ENCODE data around the gene CTDP1.
"Not testable (repeated sequence)": the region's sequence is repeated elsewhere in the genome, so short reads cannot be mapped to it uniquely, and the experiment has no call there.

Gene CTDP1

DNA sequence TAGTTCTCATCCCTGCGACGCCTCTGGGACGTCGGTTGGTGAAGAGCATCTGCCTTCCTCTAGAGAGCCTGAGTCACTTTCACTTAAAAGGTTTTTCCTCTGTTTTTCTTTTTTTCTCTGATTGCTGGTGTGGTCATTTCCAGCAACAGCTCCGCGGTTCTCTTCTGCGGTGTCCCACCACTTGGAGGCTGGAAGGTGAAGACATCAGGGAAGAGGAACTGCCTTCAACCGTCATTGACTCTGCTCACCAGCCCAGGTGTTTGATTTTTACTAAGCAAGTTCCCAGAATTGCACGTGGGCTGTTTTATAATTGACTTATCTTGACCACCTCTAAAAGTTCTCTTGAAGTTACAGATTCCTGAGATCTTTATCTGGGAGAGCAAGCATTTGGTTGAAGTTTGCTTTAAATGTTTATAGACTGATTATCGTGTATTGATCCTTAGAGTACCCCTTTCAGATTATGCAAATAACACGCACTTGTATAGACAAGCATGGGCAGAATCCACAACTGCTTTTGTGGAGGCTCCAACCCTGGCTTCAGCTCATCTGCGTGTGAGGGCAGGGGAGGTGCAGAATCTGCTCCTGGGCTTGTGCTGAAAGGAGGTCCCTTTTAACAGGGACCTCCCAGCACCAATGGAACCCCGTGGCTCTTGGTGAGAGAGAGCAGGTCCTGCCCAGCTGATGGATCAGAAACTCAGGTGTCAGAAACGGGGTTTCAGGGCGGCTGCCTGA lies 3.5 kb downstream of the CTDP1 start:
- no peak for DNase-seq (ENCODE audit: low spot score)

DNA sequence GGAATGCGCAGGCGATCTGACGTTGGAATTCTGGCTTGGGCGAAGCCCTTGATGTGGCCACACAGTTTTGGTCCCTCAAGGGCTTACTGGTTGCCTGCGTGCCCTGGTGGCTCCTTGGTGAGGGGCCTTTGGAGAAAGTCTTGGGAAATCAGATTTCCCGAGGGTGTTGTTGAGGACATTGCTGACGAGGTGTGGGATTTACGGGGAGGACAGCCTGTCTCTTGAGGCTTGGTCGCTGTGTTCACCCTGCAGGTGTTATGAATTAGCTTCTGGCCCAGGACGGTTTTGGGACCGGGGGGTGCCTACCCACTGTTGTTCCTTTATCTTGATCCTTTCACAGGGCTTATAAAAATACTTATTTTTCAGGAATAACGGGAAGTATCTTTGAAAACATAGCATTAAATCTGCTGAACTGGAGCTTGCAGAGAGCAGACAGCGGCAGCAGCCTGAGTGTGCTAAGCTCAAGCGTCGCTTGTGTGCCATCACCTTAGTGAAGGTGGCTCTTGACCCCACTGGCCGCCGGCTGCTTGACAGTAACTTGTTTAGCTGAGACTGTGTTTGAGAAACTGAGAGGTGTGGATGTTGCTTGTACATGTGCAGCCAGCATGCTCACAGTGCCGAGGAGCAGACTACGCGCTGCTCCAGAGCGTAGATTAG lies 4.2 kb downstream of the CTDP1 start:
- no peak for DNase-seq (ENCODE audit: low spot score)

DNA sequence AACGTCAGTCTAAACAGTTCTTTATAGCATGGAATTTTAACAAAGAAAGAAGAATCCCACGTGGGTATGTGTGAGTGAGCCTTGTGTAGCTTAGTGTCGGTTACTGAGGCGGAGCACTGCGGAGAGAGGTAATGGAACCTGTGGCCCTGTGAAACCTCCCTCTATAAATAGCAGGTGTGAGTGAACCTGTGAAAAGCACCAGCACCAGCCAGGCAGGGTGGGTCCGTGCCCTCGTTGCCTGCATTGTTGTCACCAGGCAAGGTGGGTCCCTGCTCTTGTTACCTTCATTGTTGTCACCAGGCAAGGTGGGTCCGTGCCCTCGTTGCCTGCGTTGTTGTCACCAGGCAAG lies 4.7 kb downstream of the CTDP1 start:
- no peak for DNase-seq (ENCODE audit: low spot score)

DNA sequence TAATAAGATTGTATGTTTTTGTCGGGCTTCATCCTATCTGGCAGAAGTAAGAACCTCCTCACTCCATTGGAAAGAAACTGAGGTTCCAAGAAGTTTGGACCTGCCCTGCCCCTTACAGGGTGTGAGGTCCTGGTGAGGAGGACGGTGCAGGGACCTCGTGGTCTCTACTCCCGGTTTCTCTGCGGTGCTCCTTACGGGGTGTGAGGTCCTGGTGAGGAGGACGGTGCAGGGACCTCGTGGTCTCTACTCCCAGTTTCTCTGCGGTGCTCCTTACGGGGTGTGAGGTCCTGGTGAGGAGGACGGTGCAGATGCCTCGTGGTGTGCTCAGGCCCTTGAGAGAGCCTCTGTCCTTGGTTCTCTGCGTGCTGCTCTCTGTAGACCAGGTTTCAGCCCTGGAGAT lies 5.2 kb downstream of the CTDP1 start:
- DNase-seq (ENCODE audit: low spot score), result no peak

DNA sequence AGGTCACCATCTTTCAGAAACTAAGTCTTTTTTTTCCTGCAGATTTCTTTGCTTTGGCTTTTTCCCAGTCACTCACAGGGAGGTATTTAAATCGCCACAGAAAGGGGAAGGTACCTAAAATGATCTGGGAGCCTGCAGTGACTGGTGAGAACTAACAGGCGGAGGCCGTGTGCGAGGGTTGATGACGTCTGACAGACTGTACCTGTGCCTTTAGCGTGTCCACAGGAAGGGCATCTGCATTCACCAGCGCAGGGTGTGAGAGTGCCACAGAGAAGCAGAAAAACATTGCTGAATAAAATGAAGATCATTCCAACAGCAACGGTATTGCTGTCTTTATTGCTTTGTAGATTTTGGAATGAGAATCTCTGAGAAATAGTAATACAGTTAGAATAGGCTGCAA lies 5.7 kb downstream of the CTDP1 start:
- no peak for DNase-seq (ENCODE audit: low spot score)

DNA sequence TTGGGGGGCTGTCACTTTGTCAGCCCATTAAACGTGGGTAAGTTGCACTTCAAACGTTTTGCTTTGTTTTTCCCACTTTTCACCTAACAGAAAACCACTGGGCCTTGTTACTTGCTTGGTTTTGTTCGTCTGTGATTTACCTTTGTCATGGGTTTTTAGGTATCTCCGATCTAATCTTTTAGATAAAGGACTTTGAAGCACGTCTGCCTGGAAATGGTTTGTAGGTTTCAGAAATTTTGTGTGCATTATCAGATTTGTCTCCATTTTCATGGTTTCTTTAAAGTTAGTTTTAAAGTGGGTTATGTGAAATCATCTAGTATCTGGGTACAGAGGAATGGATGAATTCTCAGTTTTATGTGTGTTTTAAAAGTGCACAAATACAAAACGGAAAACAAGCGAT lies 6.4 kb downstream of the CTDP1 start:
- no peak for DNase-seq (ENCODE audit: low spot score)

DNA sequence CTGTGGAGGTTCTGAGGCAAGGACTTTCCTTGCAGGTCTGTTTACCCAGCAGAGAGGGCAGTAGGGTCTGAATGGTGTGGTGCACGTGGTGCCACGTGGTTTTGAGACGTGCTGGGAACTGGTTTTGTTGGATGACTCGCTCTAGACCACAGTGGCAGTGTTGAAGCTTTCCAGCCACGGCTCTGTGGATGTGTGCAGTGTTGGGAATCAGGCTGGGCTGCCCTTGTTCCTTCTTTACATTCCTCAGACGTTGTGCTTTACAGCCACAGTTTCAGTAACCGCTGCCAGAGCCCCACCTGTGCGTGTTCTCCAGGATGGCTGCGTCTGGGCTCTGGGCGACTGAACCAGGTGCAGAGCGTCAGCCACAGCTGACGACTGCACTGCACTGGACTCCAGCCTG lies 8.2 kb downstream of the CTDP1 start:
- no peak for DNase-seq (ENCODE audit: low spot score)

DNA sequence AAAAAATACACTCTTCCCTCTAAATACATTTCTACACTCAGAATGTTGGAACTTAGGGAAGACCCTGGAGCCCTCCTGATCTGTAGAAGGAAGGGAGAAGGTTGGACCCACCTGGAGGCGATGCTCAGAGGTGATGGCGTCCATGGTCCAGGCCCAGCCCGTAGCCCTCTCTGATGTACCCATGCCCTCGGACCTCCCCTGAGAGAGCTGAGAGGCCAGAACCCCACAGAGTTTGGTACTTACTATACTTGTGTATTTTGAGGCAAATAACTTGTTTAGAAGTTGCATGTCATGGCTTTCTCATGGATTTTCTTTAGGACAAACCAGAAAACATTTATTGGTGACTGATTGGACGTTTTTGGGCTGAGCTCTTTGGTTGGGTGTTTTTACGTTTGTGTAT lies 10.5 kb downstream of the CTDP1 start:
- DNase-seq (ENCODE audit: low spot score), result no peak

DNA sequence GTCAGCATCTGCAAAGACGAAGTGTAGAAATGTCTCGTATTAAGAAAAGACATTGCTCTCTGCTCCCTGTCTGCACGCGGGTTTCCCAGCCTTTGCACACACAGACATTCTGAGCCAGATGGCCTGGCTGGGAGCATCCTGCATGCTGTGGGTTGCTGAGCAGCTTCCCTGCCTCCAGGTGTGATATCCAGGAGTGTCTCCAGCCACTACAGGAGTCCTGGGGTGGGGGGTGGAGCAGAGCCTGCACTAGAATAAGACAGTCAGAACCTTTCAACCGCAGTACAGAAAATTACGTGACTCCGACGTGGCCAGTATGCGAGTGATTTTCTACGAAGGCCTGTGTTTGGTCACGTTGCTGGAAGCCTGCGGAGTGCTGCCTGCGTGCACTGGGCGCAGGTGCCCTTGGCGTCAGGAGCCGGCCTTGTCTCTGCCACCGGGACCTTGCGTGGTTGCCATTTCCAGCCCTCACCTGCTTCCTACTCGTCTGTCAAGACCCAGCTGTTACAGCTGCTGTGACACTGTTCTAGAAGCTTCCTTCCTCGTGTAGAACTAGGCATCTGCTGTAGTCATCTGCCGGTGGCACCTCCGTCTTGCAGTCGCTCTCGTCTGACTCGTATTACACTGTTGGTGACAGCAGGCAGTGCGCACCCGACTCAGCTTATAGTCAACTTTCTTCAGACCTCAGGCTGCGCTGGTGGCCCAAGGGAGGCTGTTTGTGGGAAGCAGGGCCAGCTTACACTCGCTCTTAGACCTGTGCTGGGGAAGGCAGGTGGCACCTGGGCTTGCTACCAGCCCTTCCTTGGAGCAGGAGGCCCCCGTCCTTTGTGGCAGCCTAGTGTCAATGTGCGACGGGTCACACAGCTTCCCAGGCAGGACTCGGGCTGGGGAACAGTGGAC lies 11.2 kb downstream of the CTDP1 start:
- no peak for DNase-seq (ENCODE audit: low spot score)

DNA sequence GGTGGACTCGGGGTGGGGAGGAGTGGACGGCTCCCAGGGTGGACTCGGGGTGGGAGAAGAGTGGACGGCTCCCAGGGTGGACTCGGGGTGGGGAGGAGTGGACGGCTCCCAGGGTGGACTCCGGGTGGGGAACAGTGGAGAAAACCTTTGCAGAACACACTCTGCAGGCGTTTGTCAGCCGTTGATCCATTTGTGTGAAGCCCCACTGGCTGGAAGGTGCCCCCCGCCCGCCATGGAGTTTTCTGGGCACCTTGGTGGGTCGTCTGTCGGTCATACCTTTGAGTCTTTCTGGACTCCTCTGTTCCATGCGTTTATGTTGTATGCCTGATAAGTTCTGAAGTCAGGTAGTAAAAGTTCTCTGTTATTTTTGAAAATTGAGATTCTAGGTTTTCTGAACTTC lies 12.5 kb downstream of the CTDP1 start:
- DNase-seq (ENCODE audit: low spot score), result no peak

DNA sequence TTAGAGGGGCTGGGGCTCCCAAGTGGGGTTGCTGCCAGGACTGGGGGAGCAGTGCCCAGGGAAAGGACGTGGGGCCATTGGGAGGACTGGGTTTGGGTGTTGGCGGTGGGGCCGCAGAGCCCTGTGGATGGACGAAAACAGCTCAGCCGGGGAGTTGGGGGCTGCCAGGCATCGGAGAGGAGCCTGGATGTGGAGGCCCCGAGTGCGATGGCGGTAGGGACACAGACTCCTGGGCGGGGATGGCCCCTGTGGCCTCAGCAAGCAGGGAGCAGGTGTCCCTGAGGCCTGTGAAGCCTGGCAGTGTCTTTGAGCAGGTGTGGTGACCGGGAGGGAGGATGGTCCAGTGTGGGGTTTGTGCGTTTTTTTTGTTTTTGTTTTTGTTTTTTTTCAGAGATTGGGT lies 13.3 kb downstream of the CTDP1 start:
- DNase-seq (ENCODE audit: low spot score), result no peak

DNA sequence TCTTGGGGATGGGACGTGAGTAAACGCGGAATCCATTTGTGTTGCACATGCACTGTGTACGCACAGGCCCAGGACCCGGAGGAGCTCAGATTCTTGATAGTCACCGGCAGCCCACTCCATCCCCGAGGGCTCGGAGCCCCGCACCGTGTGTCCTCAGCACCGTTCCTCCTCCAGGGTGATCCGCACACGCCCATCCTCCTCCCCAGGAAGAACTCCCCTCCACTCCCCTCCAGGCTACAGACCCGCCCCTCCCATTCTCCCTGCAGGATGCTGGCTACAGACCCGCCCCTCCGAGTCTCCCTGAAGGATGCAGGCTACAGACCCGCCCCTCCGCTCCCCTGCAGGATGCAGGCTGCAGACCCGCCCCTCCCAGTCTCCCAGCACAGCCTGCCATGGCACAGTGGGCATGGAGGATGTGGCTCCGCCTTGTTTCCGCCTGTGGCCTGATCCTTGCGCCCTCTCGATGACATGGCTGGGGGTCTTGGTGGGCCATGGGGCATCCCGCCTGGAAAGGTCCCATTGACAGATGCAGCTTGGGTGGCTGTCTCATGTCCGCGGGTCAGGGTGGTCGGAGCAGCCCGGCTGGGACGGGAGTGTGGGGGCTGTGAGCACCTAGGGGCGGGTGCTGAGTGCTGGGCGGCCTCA lies 14.1 kb downstream of the CTDP1 start:
- no peak for DNase-seq (ENCODE audit: low spot score)

DNA sequence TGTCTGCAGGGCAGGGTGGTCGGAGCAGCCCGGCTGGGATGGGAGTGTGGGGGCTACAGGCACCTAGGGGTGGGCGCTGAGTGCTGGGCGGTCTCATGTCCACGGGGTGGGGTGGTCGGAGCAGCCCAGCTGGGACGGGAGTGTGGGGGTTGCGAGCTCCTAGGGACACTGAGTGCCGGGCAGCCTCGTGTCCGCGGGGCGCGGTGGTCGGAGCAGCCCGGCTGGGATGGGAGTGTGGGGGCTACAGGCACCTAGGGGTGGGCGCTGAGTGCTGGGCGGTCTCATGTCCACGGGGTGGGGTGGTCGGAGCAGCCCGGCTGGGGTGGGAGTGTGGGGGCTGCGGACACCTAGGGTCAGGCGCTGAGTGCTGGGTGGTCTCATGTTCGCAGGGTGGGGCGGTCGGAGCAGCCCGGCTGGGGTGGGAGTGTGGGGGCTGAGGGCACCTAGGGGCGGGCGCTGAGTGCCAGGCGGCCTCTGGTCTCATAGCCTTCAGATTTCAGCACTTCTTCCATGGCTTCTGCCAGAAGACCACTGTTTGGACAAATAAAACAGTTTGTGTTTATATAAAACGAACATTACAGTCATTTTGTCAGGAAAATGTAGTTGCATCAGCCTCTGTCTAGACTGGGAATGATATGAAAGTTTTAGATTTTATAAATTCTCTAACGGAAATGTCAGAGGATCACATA lies 14.7 kb downstream of the CTDP1 start:
- DNase-seq (ENCODE audit: low spot score), result not testable (repeated sequence)

DNA sequence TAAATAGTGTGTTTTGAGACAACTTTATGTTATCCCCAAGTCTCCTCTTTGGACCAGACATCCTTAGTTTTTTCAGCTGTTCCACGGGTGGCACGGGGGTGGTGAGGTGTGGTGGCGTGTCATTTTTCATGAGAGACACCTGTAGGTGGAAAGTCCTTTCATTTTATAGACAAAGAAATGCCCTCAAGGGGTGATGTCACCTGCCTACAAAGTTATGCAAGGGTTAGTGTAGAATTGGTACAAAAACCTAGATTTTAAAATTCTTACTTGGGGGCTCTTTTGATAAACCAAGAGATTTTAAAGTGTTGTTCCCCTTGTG lies 15.3 kb downstream of the CTDP1 start:
- no peak for DNase-seq (ENCODE audit: low spot score)

DNA sequence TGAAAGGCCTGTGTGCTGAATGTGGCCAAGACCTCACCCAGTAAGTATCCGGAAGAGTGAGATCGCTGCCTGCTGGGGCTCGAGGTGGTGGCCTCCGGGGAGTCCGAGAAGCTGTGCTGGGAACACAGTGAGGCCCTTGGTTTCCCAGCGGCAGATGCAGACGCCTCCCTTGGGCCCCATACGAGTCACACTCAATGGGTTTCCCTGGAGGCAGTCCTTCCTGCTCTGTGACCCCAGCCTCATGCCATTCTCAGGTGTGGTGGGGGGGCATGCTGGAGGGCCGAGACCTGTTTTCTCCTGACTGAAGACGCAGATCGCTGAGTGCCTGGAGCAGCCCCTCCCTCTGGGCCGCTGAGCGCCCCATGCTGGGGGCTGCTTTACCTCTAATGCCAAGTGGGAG lies 15.7 kb downstream of the CTDP1 start:
- DNase-seq (ENCODE audit: low spot score), result no peak

DNA sequence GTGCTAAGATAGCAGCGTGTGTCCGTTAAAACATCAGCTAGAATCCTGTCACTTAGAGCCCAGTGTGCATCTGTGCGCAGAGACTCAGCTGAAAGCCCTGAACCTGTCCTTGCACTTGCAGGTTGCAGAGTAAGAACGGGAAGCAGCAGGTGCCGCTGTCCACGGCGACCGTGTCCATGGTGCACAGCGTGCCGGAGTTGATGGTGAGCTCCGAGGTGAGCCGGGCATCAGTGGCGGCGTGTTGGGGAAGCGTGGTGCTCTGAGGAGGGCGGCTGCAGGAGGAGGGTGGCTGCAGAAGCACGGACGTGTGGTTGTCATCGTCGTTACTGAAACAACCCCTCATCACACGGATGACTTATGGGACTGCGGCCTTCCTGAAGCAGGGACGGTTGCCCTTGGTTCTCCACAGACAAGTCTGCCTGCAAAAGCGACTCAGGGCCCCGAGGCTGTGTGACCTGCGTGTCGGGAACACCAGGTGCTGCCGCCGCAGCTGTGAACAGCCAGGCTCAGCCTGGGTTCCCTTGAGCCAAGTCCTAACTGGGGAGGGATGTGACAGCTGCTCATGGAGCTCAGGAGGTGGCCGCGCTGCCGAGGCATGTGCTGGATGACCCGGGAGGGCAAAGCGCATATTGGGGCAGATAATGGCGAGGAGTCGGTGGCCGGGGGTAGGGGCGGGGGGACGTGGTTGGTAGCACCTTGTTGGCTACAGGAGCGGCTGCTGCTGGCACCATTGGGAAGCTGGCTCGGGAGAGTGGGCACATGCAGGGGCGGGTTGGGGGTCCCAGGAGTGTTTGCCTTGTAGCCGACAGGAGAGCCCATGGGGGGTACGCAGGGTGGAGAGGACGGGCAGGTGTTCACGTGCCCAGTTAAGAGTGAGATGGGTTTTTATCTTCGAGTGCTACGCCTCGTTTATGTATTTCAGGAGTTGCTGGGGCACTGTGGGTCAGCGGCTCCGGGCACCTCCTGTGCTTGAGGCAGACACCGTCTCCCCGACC lies 16.6 kb downstream of the CTDP1 start:
- no peak for DNase-seq (ENCODE audit: low spot score)

DNA sequence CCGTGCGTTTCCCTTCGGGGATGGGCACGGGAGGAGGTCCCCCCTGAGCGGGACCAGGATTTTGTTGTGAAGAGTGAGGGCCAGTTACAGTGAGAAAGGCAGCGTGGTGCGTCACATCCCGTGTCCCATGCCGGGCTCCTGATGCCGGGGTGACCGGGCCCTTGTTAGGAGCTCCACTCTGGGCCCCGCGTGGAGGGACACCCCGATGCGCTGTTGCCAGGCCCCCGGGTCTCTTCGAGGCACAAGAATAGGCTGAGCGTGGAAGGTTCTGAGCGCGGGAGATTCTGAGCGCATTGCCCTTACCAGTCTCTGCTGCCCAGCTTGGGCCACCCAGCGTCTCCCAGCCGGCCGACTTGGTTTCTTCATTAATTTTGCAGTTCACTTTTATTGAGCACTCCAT lies 17.6 kb downstream of the CTDP1 start:
- no peak for DNase-seq (ENCODE audit: low spot score)

DNA sequence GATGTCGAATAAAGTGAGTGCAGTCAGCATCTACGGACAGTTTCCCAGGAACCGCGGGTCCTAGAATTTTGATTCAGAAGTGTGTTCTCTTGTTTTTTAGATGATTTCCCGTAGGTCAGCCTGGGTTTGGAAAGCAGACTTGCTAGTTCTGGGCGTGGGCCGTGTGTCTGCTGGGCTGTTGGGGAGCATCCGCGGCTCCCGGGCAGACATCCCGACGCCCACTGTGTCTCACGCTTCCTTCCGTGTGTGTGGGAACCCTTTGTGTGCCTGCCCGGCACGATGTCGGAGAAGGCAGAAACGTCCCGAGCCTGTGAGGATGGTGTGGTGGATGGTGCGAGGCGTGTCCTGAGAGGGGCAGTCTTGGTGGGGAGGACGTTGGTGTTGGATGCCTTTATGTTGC lies 18.4 kb downstream of the CTDP1 start:
- no peak for DNase-seq (ENCODE audit: low spot score)

DNA sequence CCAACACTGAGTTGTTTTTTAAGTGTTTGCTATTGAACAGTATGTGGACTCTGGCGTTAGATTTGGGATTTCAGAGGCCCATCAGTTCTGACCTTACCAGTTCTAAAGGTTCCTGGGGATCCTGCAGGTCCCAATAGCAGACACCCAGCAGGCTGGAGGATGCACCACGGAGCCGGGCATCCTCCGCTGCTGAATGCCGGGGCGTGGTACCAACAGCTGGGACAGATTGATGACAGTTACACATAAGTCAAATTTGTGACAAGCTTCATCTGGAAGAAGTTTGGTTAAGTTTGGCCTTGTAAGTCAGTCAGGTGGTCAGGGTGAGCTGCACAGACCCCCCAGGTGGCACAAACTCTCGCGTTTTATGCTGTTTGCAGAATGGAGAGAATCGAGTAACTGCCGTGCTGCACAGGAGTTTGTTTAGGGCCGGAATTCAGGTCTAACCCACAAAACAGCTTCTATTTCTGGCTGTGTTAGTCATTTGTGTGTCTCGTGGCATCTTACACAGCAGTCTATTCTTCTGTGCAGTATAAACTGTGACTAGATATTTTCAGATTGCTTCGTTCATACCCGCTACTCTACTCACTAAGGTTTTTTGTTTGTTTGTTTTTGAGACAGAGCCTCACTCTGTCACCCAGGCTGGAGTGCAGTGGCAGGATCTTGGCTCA lies 19.2 kb downstream of the CTDP1 start:
- no peak for DNase-seq (ENCODE audit: low spot score)

DNA sequence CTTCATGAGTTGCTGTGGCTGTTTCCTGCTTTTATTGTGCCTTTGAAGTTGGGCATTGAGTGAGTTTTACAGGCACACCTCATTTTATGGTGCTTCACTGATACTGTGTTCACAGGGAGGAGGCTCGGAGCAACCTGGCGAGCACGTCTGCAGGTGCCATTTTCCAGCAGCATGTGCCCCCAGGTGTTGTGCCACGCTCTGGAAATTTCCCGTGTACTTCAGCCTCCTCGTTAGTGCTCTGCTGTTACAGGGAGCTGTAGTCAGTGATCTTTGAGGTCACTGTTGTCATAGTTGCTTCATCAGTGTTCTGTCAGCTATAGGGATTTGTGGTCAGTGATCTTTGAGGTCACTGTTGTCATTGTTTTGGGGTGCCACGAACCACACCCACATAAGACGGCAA lies 20.1 kb downstream of the CTDP1 start:
- no peak for DNase-seq (ENCODE audit: low spot score)

Measured in LoVo (cell line).